ENCODE data around the gene CELF4. TPM values are rescaled to one million over a fixed set of nuclear protein-coding genes. Genes with fewer than 3 reads are reported as not detected.
"Not testable (repeated sequence)": the region's sequence is repeated elsewhere in the genome, so short reads cannot be mapped to it uniquely, and the experiment has no call there.

The CELF4 gene
- total and polyA plus RNA-seq, 7 donors, result 0.60 to 5.0 (median 1.8) TPM; not detected in 1

GRCh38 chr18:37471637-37472036, 94.0 kb downstream of the CELF4 start:
- no peak for TF ChIP-seq EP300 (IDR thresholded peaks at IDR 0.05)
- no peak for TF ChIP-seq CTCF (IDR thresholded peaks at IDR 0.05)
- no peak for TF ChIP-seq POLR2A (IDR thresholded peaks at IDR 0.05)
- no peak for TF ChIP-seq POLR2AphosphoS5 (IDR thresholded peaks at IDR 0.05)
- H3K4me3 ChIP-seq, result no peak overlapping the region
- no peaks in the 10 kb centered on the region for H3K27me3 ChIP-seq
- no peak for DNase-seq
- no peak overlapping the region for H3K27ac ChIP-seq
- H3K9me3 ChIP-seq, result no peaks in the 10 kb centered on the region
- no peaks in the 10 kb centered on the region for H3K36me3 ChIP-seq
- intact Hi-C loops (cut with DNase I), result no loop called here
- no peaks in the 10 kb centered on the region for H3K4me1 ChIP-seq
- WGBS, 2 donors, result 52 to 64% methylated on average over 6 of the region's 6 CpGs

GRCh38 chr18:37470986-37471385, 94.6 kb downstream of the CELF4 start:
- DNase-seq, result no peak
- Histone ChIP-seq H3K36me3 (no peaks in the 10 kb centered on the region), H3K9me3 (no peaks in the 10 kb centered on the region), H3K4me1 (no peaks in the 10 kb centered on the region), H3K4me3 (no peak overlapping the region), H3K27me3 (no peaks in the 10 kb centered on the region), H3K27ac (no peak overlapping the region)
- WGBS, 2 donors, result 93 to 96% methylated on average over 2 of the region's 2 CpGs
- TF ChIP-seq POLR2A (IDR thresholded peaks at IDR 0.05), result no peak
- no peak for TF ChIP-seq POLR2AphosphoS5 (IDR thresholded peaks at IDR 0.05)
- TF ChIP-seq CTCF (IDR thresholded peaks at IDR 0.05), result no peak
- TF ChIP-seq EP300 (IDR thresholded peaks at IDR 0.05), result no peak
- intact Hi-C loops (cut with DNase I), result no loop called here

GRCh38 chr18:37467002-37467662, 98.5 kb downstream of the CELF4 start:
- no peaks in the 10 kb centered on the region for H3K27me3 ChIP-seq
- intact Hi-C loops (cut with DNase I), result no loop called here
- no peaks in the 10 kb centered on the region for H3K36me3 ChIP-seq
- no peak overlapping the region for H3K4me3 ChIP-seq
- no peaks in the 10 kb centered on the region for H3K9me3 ChIP-seq
- WGBS, 2 donors, result 69 to 81% methylated on average over 8 of the region's 8 CpGs
- no peak for TF ChIP-seq POLR2A (IDR thresholded peaks at IDR 0.05)
- TF ChIP-seq POLR2AphosphoS5 (IDR thresholded peaks at IDR 0.05), result no peak
- no peak for TF ChIP-seq CTCF (IDR thresholded peaks at IDR 0.05)
- TF ChIP-seq EP300 (IDR thresholded peaks at IDR 0.05), result no peak
- no peaks in the 10 kb centered on the region for H3K4me1 ChIP-seq
- no peak overlapping the region for H3K27ac ChIP-seq
- no peak for DNase-seq

- TF ChIP-seq CTCF (IDR thresholded peaks at IDR 0.05) (no peak), POLR2AphosphoS5 (IDR thresholded peaks at IDR 0.05) (no peak), EP300 (IDR thresholded peaks at IDR 0.05) (no peak), POLR2A (IDR thresholded peaks at IDR 0.05) (no peak)
- 31 to 68% methylated on average over 8 of the region's 8 CpGs for WGBS, 2 donors
- Histone ChIP-seq H3K27me3 (no peaks in the 10 kb centered on the region), H3K4me3 (no peak overlapping the region), H3K36me3 (no peaks in the 10 kb centered on the region), H3K9me3 (no peaks in the 10 kb centered on the region), H3K4me1 (no peaks in the 10 kb centered on the region), H3K27ac (no peak overlapping the region)
- intact Hi-C loops (cut with DNase I), result no loop called here
- DNase-seq, result no peak
Measured at GRCh38 chr18:37465958-37466357, 99.6 kb downstream of the CELF4 start.

GRCh38 chr18:37464257-37464656, 101.3 kb downstream of the CELF4 start:
- 58 to 69% methylated on average over 2 of the region's 2 CpGs for WGBS, 2 donors
- TF ChIP-seq POLR2A (IDR thresholded peaks at IDR 0.05) (no peak), POLR2AphosphoS5 (IDR thresholded peaks at IDR 0.05) (no peak), CTCF (IDR thresholded peaks at IDR 0.05) (no peak), EP300 (IDR thresholded peaks at IDR 0.05) (no peak)
- no peaks in the 10 kb centered on the region for H3K36me3 ChIP-seq
- DNase-seq, result no peak
- no peaks in the 10 kb centered on the region for H3K4me1 ChIP-seq
- H3K27ac ChIP-seq, result no peak overlapping the region
- H3K4me3 ChIP-seq, result no peak overlapping the region
- no peaks in the 10 kb centered on the region for H3K27me3 ChIP-seq
- no peaks in the 10 kb centered on the region for H3K9me3 ChIP-seq
- intact Hi-C loops (cut with DNase I), result no loop called here

GRCh38 chr18:37461329-37461728, 104.3 kb downstream of the CELF4 start:
- H3K27me3 ChIP-seq; H3K4me1 ChIP-seq; intact Hi-C loops (cut with DNase I); DNase-seq; H3K4me3 ChIP-seq; H3K9me3 ChIP-seq; H3K27ac ChIP-seq; H3K36me3 ChIP-seq: not testable (repeated sequence)
- WGBS, 2 donors, result 63 to 75% methylated on average over 6 of the region's 6 CpGs
